GM21717 (cell line): ENCODE data around the gene GNB1L.
"Not testable (repeated sequence)": the region's sequence is repeated elsewhere in the genome, so short reads cannot be mapped to it uniquely, and the experiment has no call there.

Experiments
- ATAC-seq: cut with Tn5 transposase; IDR thresholded peaks from one replicate; pipeline ENCODE4 v1.9.1; 2021; ENCODE audit warnings: mild to moderate bottlenecking, moderate library complexity; ENCODE audit not compliant: unreplicated experiment

The GNB1L gene

DNA sequence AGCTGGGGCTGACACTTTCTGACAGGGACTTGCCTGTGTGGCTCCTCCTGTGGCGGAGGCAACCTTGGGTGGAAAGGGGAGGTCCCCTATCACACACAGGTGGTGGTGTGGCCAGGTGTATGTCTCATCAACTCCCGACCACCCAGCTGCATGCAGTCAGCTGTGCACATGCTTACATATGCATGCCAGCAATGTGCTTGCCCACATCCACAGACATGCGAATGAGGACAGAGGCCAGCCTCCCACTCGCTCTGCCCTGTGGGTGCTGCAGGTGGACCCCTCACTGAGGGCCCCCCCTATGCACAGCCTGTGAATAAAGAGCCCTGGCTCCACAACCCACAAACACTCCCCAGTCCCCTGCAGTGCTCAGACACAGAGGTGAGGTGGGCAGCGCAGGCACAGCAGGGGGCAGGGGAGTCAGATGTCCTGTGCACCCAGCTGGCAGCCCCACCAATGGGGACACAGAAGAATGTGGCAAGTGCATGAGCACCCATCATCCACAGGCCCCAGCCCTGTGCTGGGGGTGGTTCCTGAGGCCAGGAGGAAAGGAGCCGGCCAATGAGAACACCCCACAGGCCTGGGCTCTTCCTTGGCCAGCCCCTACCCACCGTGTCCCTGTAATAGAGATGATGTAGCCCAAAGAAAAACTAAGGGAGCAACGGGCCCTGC lies 9.5 kb downstream of the GNB1L start:
- ATAC-seq: no peak

- no peak for ATAC-seq
Observed at GRCh38 chr22:19844377-19845053, 10.2 kb downstream of the GNB1L start.

DNA sequence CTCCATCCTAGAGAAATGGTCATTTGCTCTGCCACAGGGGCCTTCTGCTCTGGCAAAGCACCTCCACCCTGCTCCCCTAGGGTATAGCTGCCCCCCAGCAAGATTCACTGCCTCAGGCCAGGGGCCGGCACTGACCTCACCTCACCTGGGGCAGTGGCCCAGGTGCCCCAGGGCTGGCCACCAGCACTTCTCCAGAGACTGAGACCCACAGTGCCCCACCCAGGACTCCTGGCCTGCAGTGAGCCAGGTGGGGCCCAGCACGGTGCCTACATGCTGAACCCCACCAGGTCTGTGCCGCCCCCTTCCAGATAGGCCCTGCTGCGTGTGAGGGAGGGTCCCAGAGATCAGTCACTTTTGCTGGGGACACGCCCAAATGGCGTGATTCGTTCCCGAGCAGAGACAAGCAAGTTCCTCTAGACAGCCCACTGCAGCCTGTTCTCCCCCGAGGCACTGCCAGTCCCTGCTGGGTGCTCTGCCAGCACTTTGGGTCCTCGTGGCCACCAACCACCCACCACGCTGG lies 10.8 kb downstream of the GNB1L start:
- ATAC-seq: no peak

GRCh38 chr22:19843107-19843856 lies 11.4 kb downstream of the GNB1L start:
- ATAC-seq: no peak

GRCh38 chr22:19842393-19843106 lies 12.1 kb downstream of the GNB1L start:
- no peak for ATAC-seq

DNA sequence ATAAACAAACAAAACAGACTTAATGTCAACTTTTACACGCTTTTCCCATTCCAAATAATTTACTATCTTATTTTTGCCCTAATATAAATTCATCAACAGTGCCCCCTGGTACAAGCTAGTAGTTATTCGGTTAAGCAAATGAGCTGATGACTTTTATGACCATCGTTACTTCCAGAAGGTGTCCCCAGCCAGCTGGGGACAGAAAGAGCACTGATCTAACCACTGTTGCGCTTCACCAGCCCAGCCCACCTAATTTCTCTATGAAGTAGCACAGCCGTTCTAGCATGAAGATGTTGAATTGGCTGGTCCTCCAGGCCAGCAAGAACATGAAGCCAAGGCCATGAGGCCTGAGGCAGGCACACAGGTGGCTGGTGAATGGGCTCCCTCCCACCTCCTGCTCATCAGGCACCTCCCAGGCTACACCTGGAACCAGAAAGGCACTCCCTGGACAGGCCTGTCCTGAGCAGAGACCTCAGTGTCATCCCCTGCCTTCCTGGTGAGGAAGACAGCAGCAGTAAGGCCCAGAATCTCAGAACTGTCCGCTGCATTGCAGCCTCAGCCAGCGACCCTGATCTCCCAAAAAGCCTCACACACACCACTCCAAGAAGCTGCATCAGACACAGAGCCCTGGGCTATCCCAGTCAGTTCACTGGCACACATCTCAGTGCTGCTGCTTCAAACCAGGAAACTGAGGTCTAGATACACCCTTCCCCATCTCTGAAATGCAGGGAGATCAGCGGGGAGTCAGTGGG lies 12.9 kb downstream of the GNB1L start:
- no peak for ATAC-seq

DNA sequence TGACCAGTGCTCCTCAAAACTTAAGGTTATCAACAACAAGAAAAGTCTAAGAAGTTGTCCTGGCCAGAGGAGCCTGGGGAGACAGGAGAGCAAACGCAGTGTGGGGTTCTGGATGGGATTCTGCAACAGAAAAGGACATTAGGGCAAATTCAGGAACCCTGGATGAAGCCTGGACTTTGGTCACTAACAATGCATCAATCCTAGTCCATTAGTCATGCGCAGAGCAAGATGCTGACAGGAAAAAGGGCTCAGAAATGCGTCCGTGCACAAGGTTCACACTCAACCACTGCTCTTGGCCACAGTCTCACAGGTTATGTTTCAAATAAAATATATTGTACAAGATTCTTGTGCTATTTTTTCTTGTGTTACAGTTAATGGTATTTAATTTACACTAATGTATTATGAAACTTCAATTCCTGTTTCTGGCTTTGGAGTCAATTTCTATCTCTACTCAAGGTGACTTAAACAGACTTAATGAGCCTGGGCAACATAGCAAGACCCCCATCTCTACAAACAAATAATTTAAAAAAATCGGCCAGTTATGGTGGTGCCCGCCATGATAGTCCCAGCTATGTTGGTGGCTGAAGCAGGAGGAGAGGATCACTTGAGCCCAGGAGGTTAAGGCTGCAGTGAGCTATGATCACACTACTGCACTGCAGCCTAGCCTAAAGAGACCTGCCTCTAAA lies 13.6 kb downstream of the GNB1L start:
- ATAC-seq: no peak

DNA sequence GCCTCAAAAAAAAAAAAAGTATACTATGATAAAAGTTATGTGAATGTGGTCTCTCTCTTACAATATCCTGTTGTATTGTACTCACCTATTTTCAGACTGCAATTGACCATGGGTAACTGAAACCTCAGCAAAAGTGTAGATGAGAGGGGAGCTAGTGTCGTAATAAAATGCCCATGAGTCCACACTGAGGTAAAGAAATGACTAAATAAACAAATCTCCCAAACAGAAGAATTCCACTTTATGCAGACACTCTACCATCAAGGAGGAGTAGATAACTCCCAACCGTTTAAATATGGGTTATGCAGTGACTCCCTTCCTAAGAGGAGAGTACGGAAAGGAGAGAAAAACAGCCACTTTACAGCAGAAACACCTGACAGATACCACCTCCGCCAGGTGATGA lies 14.6 kb downstream of the GNB1L start:
- ATAC-seq: no peak

GRCh38 chr22:19837915-19838314 lies 16.8 kb downstream of the GNB1L start:
- no peak for ATAC-seq

GRCh38 chr22:19836512-19836911 lies 18.2 kb downstream of the GNB1L start:
- ATAC-seq: no peak

GRCh38 chr22:19834599-19834998 lies 20.1 kb downstream of the GNB1L start:
- no peak for ATAC-seq

- not testable (repeated sequence) for ATAC-seq
Observed at GRCh38 chr22:19833327-19833726, 21.3 kb downstream of the GNB1L start.

DNA sequence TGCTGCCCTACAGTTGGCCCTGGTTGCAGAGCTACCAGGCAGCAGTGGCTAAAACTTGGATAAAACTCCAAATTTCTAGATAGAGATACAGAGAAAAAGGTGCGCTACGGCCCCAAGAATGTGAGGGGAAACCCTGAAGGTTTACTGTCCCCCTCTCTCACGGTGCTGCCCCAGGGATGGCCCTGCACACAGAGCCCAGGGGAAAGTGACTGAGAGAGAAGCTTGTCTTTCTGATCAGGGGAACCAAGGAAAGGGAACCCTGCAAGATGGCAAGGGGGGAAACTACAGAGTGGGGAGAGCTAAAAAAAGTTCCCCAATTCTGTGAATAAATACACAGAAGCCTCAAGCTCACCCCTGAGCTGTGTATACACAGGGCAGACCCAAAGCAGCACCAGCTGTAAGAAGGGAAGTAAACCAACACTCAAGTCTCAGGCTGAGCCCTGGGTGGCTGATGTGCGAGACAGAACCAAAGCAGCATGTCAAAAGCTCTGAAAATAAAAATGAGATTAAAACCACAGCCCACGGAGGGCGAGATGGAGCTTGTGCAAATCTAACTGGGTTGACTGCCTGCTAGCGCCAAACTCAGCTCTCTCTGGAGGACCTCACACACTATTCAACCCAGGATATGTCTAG lies 22.1 kb downstream of the GNB1L start:
- ATAC-seq: no peak

GRCh38 chr22:19831979-19832378 lies 22.7 kb downstream of the GNB1L start:
- not testable (repeated sequence) for ATAC-seq

DNA sequence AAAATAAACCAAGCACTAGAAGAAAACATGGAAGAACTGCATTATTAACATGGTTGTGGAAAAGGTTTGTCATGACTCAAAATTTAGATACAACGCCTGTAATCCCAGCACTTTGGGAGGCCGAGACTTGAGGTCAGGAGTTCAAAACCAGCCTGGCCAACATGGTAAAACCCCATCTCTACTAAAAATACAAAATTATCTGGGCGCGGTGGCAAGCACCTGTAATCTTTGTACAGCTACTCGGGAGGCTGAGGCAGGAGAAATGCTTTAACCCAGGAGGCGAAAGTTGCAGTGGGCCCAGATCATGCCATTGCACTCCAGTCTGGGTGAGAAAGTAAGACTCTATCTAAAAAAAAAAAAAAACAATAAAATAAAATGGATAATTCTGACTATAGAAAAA lies 23.7 kb downstream of the GNB1L start:
- ATAC-seq: no peak

DNA sequence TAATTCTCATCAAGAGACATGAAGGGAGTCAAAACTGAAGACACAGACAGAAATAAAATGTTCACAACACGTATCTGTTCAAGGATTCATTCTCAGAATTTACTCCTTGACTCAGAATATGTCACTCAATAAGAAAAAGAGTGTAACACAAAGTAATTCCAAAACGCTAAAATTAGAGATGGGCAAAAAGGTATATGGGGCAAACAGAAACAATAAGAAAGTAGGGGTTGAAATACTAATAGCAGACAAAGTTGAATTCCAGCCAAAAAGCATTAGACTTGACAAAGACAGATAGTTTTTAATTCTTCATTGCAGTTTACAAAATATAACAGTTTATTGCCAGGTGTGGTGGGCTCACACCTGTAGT lies 26.7 kb downstream of the GNB1L start:
- ATAC-seq: no peak

DNA sequence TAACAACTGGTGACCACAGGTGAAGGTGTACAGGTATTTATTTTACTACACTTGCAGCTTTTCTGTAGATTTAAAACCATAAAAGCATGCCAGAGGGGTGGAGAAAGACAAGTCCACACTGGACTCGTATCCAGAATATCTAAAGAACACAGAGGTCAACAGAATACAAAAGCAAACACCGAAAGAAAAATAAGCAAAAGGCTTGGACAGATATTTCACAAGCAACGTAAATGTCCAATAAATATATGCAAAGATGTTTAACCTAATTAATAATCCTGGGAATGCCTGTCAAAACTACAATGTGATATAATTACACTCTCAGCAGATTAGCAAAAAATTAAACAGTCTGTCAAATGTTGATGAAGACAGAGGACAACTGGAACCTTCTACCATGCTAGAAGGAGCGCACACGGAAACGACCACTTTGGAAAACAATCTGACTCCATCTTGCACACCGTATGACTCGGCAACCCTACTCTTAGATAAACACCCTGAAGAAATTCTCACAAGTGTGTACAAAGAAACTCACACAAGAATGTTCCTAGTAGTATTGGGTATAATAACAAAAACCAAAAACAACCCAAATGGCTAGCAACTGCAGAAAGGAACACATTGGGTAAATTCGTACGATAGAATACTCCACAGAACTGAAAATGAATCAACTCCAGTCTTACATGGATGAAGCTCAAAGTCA lies 27.2 kb downstream of the GNB1L start:
- no peak for ATAC-seq

DNA sequence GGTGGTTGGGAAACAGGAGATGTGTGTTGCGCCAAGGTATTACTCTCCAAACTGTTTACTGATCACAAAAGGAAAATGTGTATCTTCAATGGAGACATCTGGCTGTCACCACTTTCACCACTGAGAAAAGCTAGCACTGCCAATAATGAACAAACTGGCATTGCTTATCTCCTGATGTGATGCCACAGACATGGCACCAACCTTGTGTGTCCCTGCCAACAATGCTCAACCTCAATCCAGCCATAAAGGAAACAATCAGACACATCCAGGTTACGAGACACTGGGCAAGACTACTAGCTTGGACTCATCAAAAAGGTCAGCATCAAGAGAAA lies 28.1 kb downstream of the GNB1L start:
- no peak for ATAC-seq
